HG02885 (cell line): ENCODE data around the gene STING1.
"Not testable (repeated sequence)": the region's sequence is repeated elsewhere in the genome, so short reads cannot be mapped to it uniquely, and the experiment has no call there.

Source experiments
- ATAC-seq: cut with Tn5 transposase; IDR thresholded peaks from one replicate; pipeline ENCODE4 v1.9.1; 2021; ENCODE audit warnings: mild to moderate bottlenecking; ENCODE audit not compliant: unreplicated experiment, poor library complexity

Gene STING1

GRCh38 chr5:139503879-139504278, 21.3 kb upstream of the STING1 start:
- ATAC-seq, result not testable (repeated sequence)

- not testable (repeated sequence) for ATAC-seq
These were observed 20.7 kb upstream of the STING1 start for GRCh38 chr5:139503036-139503817.

- ATAC-seq, result no peak
These were observed 18.8 kb upstream of the STING1 start for GRCh38 chr5:139501381-139501780.

GRCh38 chr5:139495638-139496435, 13.3 kb upstream of the STING1 start:
- no peak for ATAC-seq

- ATAC-seq, result no peak
These were observed 12.3 kb upstream of the STING1 start for GRCh38 chr5:139494832-139495231.

- no peak for ATAC-seq
These were observed 11.7 kb upstream of the STING1 start for GRCh38 chr5:139494256-139494655.

- ATAC-seq, result no peak
These were observed 10.2 kb upstream of the STING1 start for GRCh38 chr5:139492700-139493192.

- ATAC-seq, result no peak
These were observed 5.7 kb upstream of the STING1 start for GRCh38 chr5:139488260-139488659.

- no peak for ATAC-seq
These were observed 3.6 kb upstream of the STING1 start for GRCh38 chr5:139486201-139486600.

- not testable (repeated sequence) for ATAC-seq
These were observed 291 bp upstream of the STING1 start for GRCh38 chr5:139482890-139483208.

GRCh38 chr5:139481580-139482049, 943 bp downstream of the STING1 start:
- ATAC-seq, result peak; percentile 23

GRCh38 chr5:139481122-139481533, 1.4 kb downstream of the STING1 start:
- no peak for ATAC-seq

- ATAC-seq, result not testable (repeated sequence)
These were observed 2.8 kb downstream of the STING1 start for GRCh38 chr5:139479729-139480128.

- not testable (repeated sequence) for ATAC-seq
These were observed 3.7 kb downstream of the STING1 start for GRCh38 chr5:139478657-139479423.

- ATAC-seq, result no peak
These were observed 6.5 kb downstream of the STING1 start for GRCh38 chr5:139475865-139476617.

- no peak for ATAC-seq
These were observed 7.4 kb downstream of the STING1 start for GRCh38 chr5:139474890-139475791.

- no peak for ATAC-seq
These were observed 9.0 kb downstream of the STING1 start for GRCh38 chr5:139473565-139473964.

- ATAC-seq, result no peak
These were observed 9.5 kb downstream of the STING1 start for GRCh38 chr5:139473105-139473504.
